Activated B cell treated with CpG ODN at 0.5 μM for 24 hours (primary cell): ENCODE data around the gene NPDC1. TPM values are rescaled to one million over a fixed set of nuclear protein-coding genes. Genes with fewer than 3 reads are reported as not detected.

Experiments
- ATAC-seq: fragments of 200-7000 bp; cut with Tn5 transposase; one replicate; pipeline ENCODE4 v1.10.0; 2021; ENCODE audit warnings: low read depth, mild to moderate bottlenecking, moderate library complexity
- CTCF ChIA-PET: fragments of 350-600 bp; sonication (Branson Sonifier 250); formaldehyde crosslinking; loops from one replicate; lab custom pipeline; 2021; ENCODE audit warnings: antibody characterized with exemption; lab: Charles Lee
- POLR2A ChIA-PET: fragments of 350-600 bp; sonication (Branson Sonifier 250); formaldehyde crosslinking; loops from one replicate; lab custom pipeline; 2021; ENCODE audit warnings: antibody characterized with exemption; lab: Charles Lee
- DNase-seq: peaks from one replicate; pipeline ENCODE4 v3.0.0; 2022
- H3K27ac Mint-ChIP-seq: one replicate; pipeline ENCODE4 v1.8.0; 2020; ENCODE audit warnings: mixed read lengths
- H3K27me3 Mint-ChIP-seq: one replicate; pipeline ENCODE4 v1.8.0; 2021; ENCODE audit warnings: mixed read lengths
- H3K36me3 Mint-ChIP-seq: one replicate; pipeline ENCODE4 v1.8.0; 2021; ENCODE audit warnings: low read depth, mixed read lengths
- H3K4me1 Mint-ChIP-seq: one replicate; pipeline ENCODE4 v1.8.0; 2021; ENCODE audit warnings: mixed read lengths
- H3K4me3 Mint-ChIP-seq: one replicate; pipeline ENCODE4 v1.8.0; 2020; ENCODE audit warnings: mild to moderate bottlenecking, mixed read lengths
- H3K9me3 Mint-ChIP-seq: one replicate; pipeline ENCODE4 v1.8.0; 2020; ENCODE audit warnings: mixed read lengths
- CTCF ChIP-seq: fragments of 200-600 bp; IDR thresholded peaks from one replicate; pipeline ENCODE4 v1.8.0; 2022; ENCODE audit warnings: antibody characterized with exemption, mild to moderate bottlenecking
- intact Hi-C: fragments of 100-400 bp; cut with micrococcal nuclease; formaldehyde crosslinking; loops from one replicate; pipeline ENCODE4 v1.15.1; 2024
- total RNA-seq: library from RNA; stranded (reverse); gene quantifications from 2 replicates; pipeline ENCODE4 v1.2.3, GENCODE V29; 2022

NPDC1 gene
- total RNA-seq: 0.18 TPM in 1 of 2 replicates, not detected in the other

GRCh38 chr9:137046088-137046787, at the start of gene NPDC1:
NPDC1 (minus strand) TSS chr9:137046177; CDS start chr9:137045989, 188 bp downstream.
- Mint-ChIP-seq H3K36me3 (no peaks in the 10 kb centered on the region), H3K4me3 (peak within 1 kb of the TSS; percentile 2), H3K9me3 (no peaks in the 10 kb centered on the region), H3K27me3 (peaks cover 34% of the 10 kb centered on the region), H3K27ac (no peak within 1 kb of the TSS), H3K4me1 (peaks cover 16% of the 10 kb centered on the region)
- intact Hi-C loops: loop anchor here (1.0 to 10.0 kb wide), 4 partner anchors 21 to 190 kb away; partner anchors contain the start of gene RNF224
- TF ChIP-seq CTCF: peak; percentile 72
- DNase-seq (peak; percentile 76), ATAC-seq (peak; percentile 93)
- POLR2A ChIA-PET: interaction anchor here (0.6 to 1.5 kb wide), 18 partner anchors 11 to 841 kb away, joined by 3 to 14 read pairs (median 4); partner anchors contain the start of genes AJM1, FUT7, LHX3 and MAN1B1
- CTCF ChIA-PET: interaction anchor here (0.6 to 3.1 kb wide), 34 partner anchors 10 to 542 kb away, joined by 3 to 21 read pairs (median 4); partner anchors contain the start of genes AJM1, CYSRT1, FUT7 and LCN8

GRCh38 chr9:137089232-137089947, 43.4 kb upstream of the NPDC1 start:
- Mint-ChIP-seq H3K9me3 (no peaks in the 10 kb centered on the region), H3K36me3 (peaks cover 33% of the 10 kb centered on the region), H3K27ac (peak overlapping the region; percentile 19), H3K4me1 (peaks cover 30% of the 10 kb centered on the region), H3K4me3 (no peak overlapping the region), H3K27me3 (no peaks in the 10 kb centered on the region)
- ATAC-seq: no peak
- POLR2A ChIA-PET: interaction anchor here (0.9 to 2.0 kb wide), 2 partner anchors 134 to 187 kb away, joined by 3 to 4 read pairs; no protein-coding TSS in a partner anchor
- CTCF ChIA-PET: interaction anchor here (1.2 to 1.3 kb wide), 2 partner anchors 21 to 60 kb away, joined by 3 read pairs; no protein-coding TSS in a partner anchor
- no peak for DNase-seq
- intact Hi-C loops: loop anchor here (5.0 kb wide), 1 partner anchor 463 kb away; the partner anchor contains the start of genes MRPL41 and PNPLA7
- TF ChIP-seq CTCF: no peak

- H3K27me3 Mint-ChIP-seq: no peaks in the 10 kb centered on the region
- peak overlapping the region; percentile 63 for H3K27ac Mint-ChIP-seq
- H3K4me3 Mint-ChIP-seq: peak overlapping the region; percentile 84
- H3K9me3 Mint-ChIP-seq: no peaks in the 10 kb centered on the region
- peaks cover 42% of the 10 kb centered on the region for H3K4me1 Mint-ChIP-seq
- ATAC-seq (no peak), DNase-seq (no peak)
- CTCF ChIA-PET: interaction anchor here (1.3 to 2.1 kb wide), 3 partner anchors 8 to 59 kb away, joined by 3 to 6 read pairs (median 5); partner anchors contain the start of gene NPDC1
- no peak for TF ChIP-seq CTCF
- intact Hi-C loops: loop anchor here (5.0 kb wide), 1 partner anchor 464 kb away; the partner anchor contains the start of genes MRPL41 and PNPLA7
- POLR2A ChIA-PET: interaction anchor here (0.6 to 2.0 kb wide), 5 partner anchors 44 to 189 kb away, joined by 3 to 4 read pairs (median 4); partner anchors contain the start of gene TUBB4B
- peaks cover 32% of the 10 kb centered on the region for H3K36me3 Mint-ChIP-seq
Measured at GRCh38 chr9:137088121-137088520, 42.1 kb upstream of the NPDC1 start.

GRCh38 chr9:137087409-137087925, 41.5 kb upstream of the NPDC1 start:
- H3K4me1 Mint-ChIP-seq: peaks cover 46% of the 10 kb centered on the region
- ATAC-seq: no peak
- CTCF ChIA-PET: interaction anchor here (0.8 to 2.1 kb wide), 8 partner anchors 8 to 346 kb away, joined by 3 to 6 read pairs (median 4); partner anchors contain the start of genes NPDC1 and SAPCD2
- no peaks in the 10 kb centered on the region for H3K27me3 Mint-ChIP-seq
- peak overlapping the region; percentile 86 for H3K27ac Mint-ChIP-seq
- no peak for TF ChIP-seq CTCF
- H3K36me3 Mint-ChIP-seq: peaks cover 29% of the 10 kb centered on the region
- H3K9me3 Mint-ChIP-seq: no peaks in the 10 kb centered on the region
- no peak for DNase-seq
- H3K4me3 Mint-ChIP-seq: peak overlapping the region; percentile 84
- POLR2A ChIA-PET: interaction anchor here (0.6 to 2.8 kb wide), 24 partner anchors 8 to 346 kb away, joined by 3 to 40 read pairs (median 6); partner anchors contain the start of genes ANAPC2, EXD3, FUT7 and NDOR1
- intact Hi-C loops: loop anchor here (1.0 to 5.0 kb wide), 7 partner anchors 8 to 465 kb away; partner anchors contain the start of genes DPP7, EXD3, MRPL41 and NOXA1
